Sigmoid colon (tissue), 7 donors: ENCODE measurements around the gene IL10RA. TPM values are rescaled to one million over a fixed set of nuclear protein-coding genes. Genes with fewer than 3 reads are reported as not detected.
A peak's percentile ranks its signal among the peaks of the same experiment; 100 is the strongest.

Experiments used
- DNase-seq: peaks from one replicate; pipeline ENCODE4 v3.0.0-alpha.2; 2019
- H3K27ac ChIP-seq, 4 donors: fragments of 200-600 bp; sonication (generic); one replicate each; pipeline ENCODE4 v1.5.1; 2016 to 2019; ENCODE audit warnings: mild to moderate bottlenecking in 1 of 4
- H3K27me3 ChIP-seq, 3 donors: fragments of 200-600 bp; sonication (generic); one replicate each; pipeline ENCODE4 v1.5.1; 2019; ENCODE audit warnings: mild to moderate bottlenecking in 1 of 3
- H3K36me3 ChIP-seq, 4 donors: fragments of 200-600 bp; sonication (generic); one replicate each; pipeline ENCODE4 v1.5.1; 2016 to 2019
- H3K4me1 ChIP-seq, 4 donors: fragments of 200-600 bp; sonication (generic); one replicate each; pipeline ENCODE4 v1.5.1; 2017 to 2019
- H3K4me3 ChIP-seq, 4 donors: fragments of 200-600 bp; sonication (generic); one replicate each; pipeline ENCODE4 v1.5.1; 2017 to 2019; ENCODE audit warnings: mild to moderate bottlenecking in 2 of 4, moderate library complexity in 1 of 4
- H3K9me3 ChIP-seq, 4 donors: fragments of 200-600 bp in 3 of 4; sonication (generic) in 3 of 4; one replicate each; pipeline versions ENCODE4 v1.5.1 to v1.6.1; 2013 to 2019
- CTCF ChIP-seq, 4 experiments: fragments of 450-650 bp in 3 of 4; fragments of 200-600 bp in 1 of 4; IDR thresholded peaks; one replicate each; pipeline ENCODE4 v1.5.1; 2016 to 2019; ENCODE audit warnings: antibody characterized with exemption in 4 of 4, mild to moderate bottlenecking in 3 of 4, moderate library complexity in 2 of 4
- EP300 ChIP-seq, 4 donors: sonication (generic); formaldehyde crosslinking; IDR thresholded peaks; one replicate each; pipeline ENCODE4 v1.6.1; 2017; ENCODE audit warnings: antibody characterized with exemption in 4 of 4
- POLR2A ChIP-seq, 2 donors: fragments of 450-650 bp; IDR thresholded peaks; one replicate each; pipeline ENCODE4 v1.6.1; 2016; ENCODE audit warnings: antibody characterized with exemption in 2 of 2, mild to moderate bottlenecking in 2 of 2, moderate library complexity in 2 of 2
- POLR2AphosphoS5 ChIP-seq, 4 donors: sonication (generic); formaldehyde crosslinking; IDR thresholded peaks; one replicate each; pipeline ENCODE4 v1.6.1; 2017; ENCODE audit warnings: antibody characterized with exemption in 4 of 4
- WGBS, 2 donors: extraction: QIAGEN DNeasy Blood & Tissue Kit; methylation state at CpG; one replicate each; pipeline ENCODE4 v1.1.7; 2013; 5-methylcytosine and 5-hydroxymethylcytosine counted together
- intact Hi-C: fragments of 100-400 bp; cut with DNase I; formaldehyde crosslinking; loops from one replicate; pipeline ENCODE4 v1.15.1; 2023
- polyA plus RNA-seq, 3 donors: library from polyadenylated mRNA; stranded (reverse); fragments of 200-250 nt; gene quantifications; one replicate each; pipeline ENCODE4 v1.2.3, GENCODE V29; 2013
- total RNA-seq, 4 donors: library from RNA; depleted of rRNA; stranded (reverse); fragments of >200 nt; gene quantifications; one replicate each; pipeline ENCODE4 v1.1.0, GENCODE V29; 2016
- donor health status: healthy with polysubstance abuse.
- donor health status: Bipolar disorder and iron deficiency.
- donor health status: healthy.

Gene IL10RA
- total and polyA plus RNA-seq, 7 donors, result 4.2 to 29.6 (median 14.8) TPM

GRCh38 chr11:117993988-117994745 lies 8.0 kb downstream of the IL10RA start:
- Histone ChIP-seq H3K9me3 (no peaks in the 10 kb centered on the region), H3K27ac (no peak overlapping the region), H3K27me3 (no peaks in the 10 kb centered on the region), H3K4me1 (no peaks in the 10 kb centered on the region), H3K4me3 (no peak overlapping the region), H3K36me3 (no peaks in the 10 kb centered on the region)
- TF ChIP-seq EP300 (IDR thresholded peaks at IDR 0.05) (no peak), POLR2A (IDR thresholded peaks at IDR 0.05) (no peak), POLR2AphosphoS5 (IDR thresholded peaks at IDR 0.05) (no peak), CTCF (IDR thresholded peaks at IDR 0.05) (no peak)
- 75 to 85% methylated on average over 9 of the region's 9 CpGs for WGBS, 2 donors
- DNase-seq, result peak; percentile 75
- intact Hi-C loops, result no loop called here

GRCh38 chr11:117995472-117995871 lies 9.3 kb downstream of the IL10RA start:
- Histone ChIP-seq H3K27ac (no peak overlapping the region), H3K27me3 (no peaks in the 10 kb centered on the region), H3K36me3 (no peaks in the 10 kb centered on the region), H3K9me3 (no peaks in the 10 kb centered on the region), H3K4me3 (no peak overlapping the region), H3K4me1 (no peaks in the 10 kb centered on the region)
- intact Hi-C loops, result no loop called here
- WGBS, 2 donors, result 95 to 97% methylated on average over 11 of the region's 11 CpGs
- TF ChIP-seq EP300 (IDR thresholded peaks at IDR 0.05) (no peak), POLR2AphosphoS5 (IDR thresholded peaks at IDR 0.05) (no peak), POLR2A (IDR thresholded peaks at IDR 0.05) (no peak), CTCF (IDR thresholded peaks at IDR 0.05) (no peak)
- no peak for DNase-seq

GRCh38 chr11:117996058-117996457 lies 9.9 kb downstream of the IL10RA start:
- intact Hi-C loops, result no loop called here
- WGBS, 2 donors, result 92 to 94% methylated on average over 4 of the region's 4 CpGs
- no peaks in the 10 kb centered on the region for H3K36me3 ChIP-seq

GRCh38 chr11:117997406-117997805 lies 11.2 kb downstream of the IL10RA start:
- WGBS, 2 donors, result 89 to 92% methylated on average over 2 of the region's 2 CpGs
- Histone ChIP-seq H3K27ac (no peak overlapping the region), H3K4me1 (no peaks in the 10 kb centered on the region), H3K27me3 (no peaks in the 10 kb centered on the region), H3K9me3 (no peaks in the 10 kb centered on the region), H3K36me3 (no peaks in the 10 kb centered on the region), H3K4me3 (no peak overlapping the region)
- intact Hi-C loops, result no loop called here
- no peak for TF ChIP-seq CTCF (IDR thresholded peaks at IDR 0.05)
- no peak for TF ChIP-seq EP300 (IDR thresholded peaks at IDR 0.05)
- TF ChIP-seq POLR2AphosphoS5 (IDR thresholded peaks at IDR 0.05), result no peak
- DNase-seq, result no peak

More at GRCh38 chr11:117996058-117996457, 9.9 kb downstream of the IL10RA start:
- no peak for DNase-seq
- no peak for TF ChIP-seq POLR2AphosphoS5 (IDR thresholded peaks at IDR 0.05)
- TF ChIP-seq POLR2A (IDR thresholded peaks at IDR 0.05), result no peak
- Histone ChIP-seq H3K27ac (no peak overlapping the region), H3K4me3 (no peak overlapping the region), H3K9me3 (no peaks in the 10 kb centered on the region), H3K27me3 (no peaks in the 10 kb centered on the region), H3K4me1 (no peaks in the 10 kb centered on the region)

- H3K4me3 ChIP-seq, result no peak overlapping the region
- no peak overlapping the region for H3K27ac ChIP-seq
- H3K9me3 ChIP-seq, result no peaks in the 10 kb centered on the region
- TF ChIP-seq POLR2AphosphoS5 (IDR thresholded peaks at IDR 0.05), result no peak
- TF ChIP-seq EP300 (IDR thresholded peaks at IDR 0.05), result no peak
- no peak for TF ChIP-seq CTCF (IDR thresholded peaks at IDR 0.05)
- no peak for TF ChIP-seq POLR2A (IDR thresholded peaks at IDR 0.05)
- no peaks in the 10 kb centered on the region for H3K4me1 ChIP-seq
- no peak for DNase-seq
- 85 to 86% methylated on average over 9 of the region's 9 CpGs for WGBS, 2 donors
- no peaks in the 10 kb centered on the region for H3K36me3 ChIP-seq
- intact Hi-C loops, result no loop called here
- no peaks in the 10 kb centered on the region for H3K27me3 ChIP-seq
Measured at GRCh38 chr11:117997823-117998579, 11.8 kb downstream of the IL10RA start.
